B cell (primary cell): ENCODE measurements around the gene CATSPERZ. TPM values are rescaled to one million over a fixed set of nuclear protein-coding genes. Genes with fewer than 3 reads are reported as not detected.

Experiments
- ATAC-seq: fragments of 200-7000 bp; cut with Tn5 transposase; one replicate; pipeline ENCODE4 v1.10.0; 2021; ENCODE audit warnings: low read depth, mild to moderate bottlenecking, moderate number of reproducible peaks, moderate library complexity
- CTCF ChIA-PET: fragments of 350-600 bp; sonication (Branson Sonifier 250); formaldehyde crosslinking; loops from one replicate; lab custom pipeline; 2021; ENCODE audit warnings: antibody characterized with exemption, inconsistent platforms; lab: Charles Lee
- POLR2A ChIA-PET: fragments of 350-600 bp; sonication (Branson Sonifier 250); formaldehyde crosslinking; loops from one replicate; lab custom pipeline; 2021; ENCODE audit warnings: antibody characterized with exemption; lab: Charles Lee
- DNase-seq: peaks from one replicate; pipeline ENCODE4 v3.0.0; 2013
- H2AFZ ChIP-seq: 2 replicates; pipeline ENCODE4 v1.6.1; 2012; ENCODE audit warnings: mild to moderate bottlenecking, low read depth, low read length; ENCODE audit not compliant: insufficient read depth, poor library complexity, severe bottlenecking
- H3K27ac ChIP-seq, 2 donors: 1 replicate in 1 of 2; 2 replicates in 1 of 2; pipeline ENCODE4 v1.5.1; 2012 to 2013; ENCODE audit warnings: low read length in 2 of 2, mild to moderate bottlenecking in 2 of 2, moderate library complexity in 1 of 2
- H3K27me3 ChIP-seq, 4 experiments: fragments of 200-600 bp in 1 of 4; sonication (generic) in 1 of 4; replicated peaks in 1 of 4; 1 replicate in 2 of 4; 2 replicates in 2 of 4; pipeline versions ENCODE4 v1.6.1 to v1.7.0; 2013 to 2016; ENCODE audit warnings: low read length in 3 of 4, mild to moderate bottlenecking in 2 of 4, mixed read lengths in 1 of 4, moderate library complexity in 1 of 4; ENCODE audit not compliant: insufficient read depth in 4 of 4, control insufficient read depth in 3 of 4; ENCODE audit errors: control extremely low read depth in 1 of 4
- H3K36me3 ChIP-seq, 2 experiments: replicated peaks in 1 of 2; 1 replicate in 1 of 2; 2 replicates in 1 of 2; pipeline versions ENCODE4 v1.6.1 to v1.7.1; 2013; ENCODE audit warnings: low read length in 1 of 2; ENCODE audit not compliant: insufficient read depth in 2 of 2, control insufficient read depth in 1 of 2; ENCODE audit errors: control extremely low read depth in 1 of 2, extremely low read depth in 1 of 2
- H3K4me1 ChIP-seq, 2 donors: fragments of 200-600 bp in 1 of 2; sonication (generic) in 1 of 2; 1 replicate in 1 of 2; 2 replicates in 1 of 2; pipeline versions ENCODE4 v1.5.1 to v1.6.1; 2013 to 2017; ENCODE audit warnings: low read length in 2 of 2; ENCODE audit not compliant: control insufficient read depth in 2 of 2, insufficient read depth in 2 of 2
- H3K4me2 ChIP-seq: replicated peaks from 2 replicates; pipeline ENCODE3; 2012; ENCODE audit warnings: mild to moderate bottlenecking, low read depth, low read length; ENCODE audit not compliant: poor library complexity, severe bottlenecking
- H3K4me3 ChIP-seq, 5 experiments: fragments of 200-600 bp in 1 of 5; sonication (generic) in 1 of 5; 1 replicate in 3 of 5; 2 replicates in 2 of 5; pipeline versions ENCODE4 v1.5.1 to v1.7.0; 2011 to 2016; ENCODE audit warnings: low read length in 4 of 5, mild to moderate bottlenecking in 4 of 5, low read depth in 2 of 5, control low read depth in 1 of 5, moderate library complexity in 1 of 5; ENCODE audit not compliant: insufficient read depth in 1 of 5; ENCODE audit errors: control extremely low read depth in 1 of 5, extremely low read depth in 1 of 5
- H3K79me2 ChIP-seq: fragments of 200-600 bp; sonication (generic); one replicate; pipeline ENCODE4 v1.6.0; 2016; ENCODE audit warnings: low read length; ENCODE audit not compliant: control insufficient read depth, insufficient read depth
- H3K9ac ChIP-seq: fragments of 200-600 bp; sonication (generic); 2 replicates; pipeline ENCODE4 v1.6.1; 2017; ENCODE audit warnings: mild to moderate bottlenecking, low read length, moderate library complexity
- H3K9me3 ChIP-seq, 3 donors: one replicate each; pipeline versions ENCODE4 v1.6.1 to v1.7.1; 2013; ENCODE audit warnings: low read length in 2 of 3; ENCODE audit not compliant: control insufficient read depth in 2 of 3, insufficient read depth in 1 of 3; ENCODE audit errors: control extremely low read depth in 1 of 3
- H4K20me1 ChIP-seq: 2 replicates; pipeline ENCODE4 v1.6.0; 2012; ENCODE audit warnings: mild to moderate bottlenecking, low read length; ENCODE audit not compliant: insufficient read depth, control insufficient read depth, poor library complexity, severe bottlenecking
- H3K27ac Mint-ChIP-seq: one replicate; pipeline ENCODE4 v1.8.0; 2021; ENCODE audit warnings: mixed read lengths
- H3K27me3 Mint-ChIP-seq: one replicate; pipeline ENCODE4 v1.8.0; 2021; ENCODE audit warnings: mixed read lengths
- H3K4me1 Mint-ChIP-seq: one replicate; pipeline ENCODE4 v1.8.0; 2021; ENCODE audit warnings: mixed read lengths
- H3K4me3 Mint-ChIP-seq: one replicate; pipeline ENCODE4 v1.8.0; 2021; ENCODE audit warnings: mixed read lengths
- H3K9me3 Mint-ChIP-seq: one replicate; pipeline ENCODE4 v1.8.0; 2022; ENCODE audit warnings: mixed read lengths; ENCODE audit not compliant: insufficient read depth
- CTCF ChIP-seq: fragments of 200-600 bp; IDR thresholded peaks from one replicate; pipeline ENCODE4 v1.8.0; 2022; ENCODE audit warnings: antibody characterized with exemption, mild to moderate bottlenecking
- EZH2 ChIP-seq: IDR thresholded peaks from 2 replicates; pipeline ENCODE4 v1.6.1; 2012; ENCODE audit warnings: borderline replicate concordance, low read depth, mild to moderate bottlenecking, moderate library complexity, low read length; ENCODE audit not compliant: insufficient read depth, poor library complexity, severe bottlenecking
- WGBS: methylation state at CpG from one replicate; pipeline ENCODE4 v1.1.5; 2013; ENCODE audit warnings: missing lambda C conversion rate; ENCODE audit not compliant: insufficient coverage; 5-methylcytosine and 5-hydroxymethylcytosine counted together
- intact Hi-C: fragments of 100-400 bp; cut with micrococcal nuclease; formaldehyde crosslinking; loops from one replicate; pipeline ENCODE4 v1.10.0; 2022
- polyA plus RNA-seq: library from polyadenylated mRNA; depleted of rRNA; stranded (reverse); fragments of >200 nt; gene quantifications from 2 replicates; pipeline ENCODE4 v1.2.3, GENCODE V29; 2012
- total RNA-seq, 2 donors: library from RNA; stranded (reverse); fragments of 120-200 nt in 1 of 2; gene quantifications; 1 replicate in 1 of 2; 2 replicates in 1 of 2; pipeline versions ENCODE4 v1.2.3 to v1.2.4, GENCODE V29; 2013 to 2022

Gene CATSPERZ
- total and polyA plus RNA-seq, 2 donors (not counting 1 experiment from before 2014, with no cell fraction given), result 0.39 TPM; not detected in 1

- H3K9me3 Mint-ChIP-seq, result no peaks in the 10 kb centered on the region
- POLR2A ChIA-PET, result no interaction called here
- Histone ChIP-seq H3K9me3 (peaks cover 0 to 11% (median 0%) of the 10 kb centered on the region in 3 donors), H3K27ac (no peak overlapping the region), H3K4me1 (peaks cover 26 to 34% of the 10 kb centered on the region in 2 donors), H3K4me3 (no peak overlapping the region), H3K79me2 (peaks cover 21% of the 10 kb centered on the region), H3K9ac (no peak overlapping the region), H3K27me3 (peaks cover 0 to 25% (median 15%) of the 10 kb centered on the region in 4 experiments), H2AFZ (no peak overlapping the region), H3K36me3 (no peaks in the 10 kb centered on the region), H4K20me1 (peaks cover 32% of the 10 kb centered on the region), H3K4me2 (no peak overlapping the region)
- peaks cover 23% of the 10 kb centered on the region for H3K4me1 Mint-ChIP-seq
- DNase-seq (no peak), ATAC-seq (no peak)
- no peak overlapping the region for H3K27ac Mint-ChIP-seq
- TF ChIP-seq EZH2, result no peak
- CTCF ChIA-PET, result interaction anchor here (2.1 to 6.8 kb wide), 3 partner anchors 14 to 84 kb away, joined by 5 to 47 read pairs (median 8); partner anchors contain the start of gene CATSPERZ
- H3K4me3 Mint-ChIP-seq, result no peak overlapping the region
- intact Hi-C loops, result no loop called here
- WGBS, result 90% methylated on average over 8 of the region's 9 CpGs
- H3K27me3 Mint-ChIP-seq, result peaks cover 13% of the 10 kb centered on the region
These were observed 11.8 kb upstream of the CATSPERZ start for GRCh38 chr11:64288353-64288750.

GRCh38 chr11:64289002-64289564 lies 11.1 kb upstream of the CATSPERZ start:
- Histone ChIP-seq H3K9me3 (peaks cover 0 to 11% (median 0%) of the 10 kb centered on the region in 3 donors), H2AFZ (no peak overlapping the region), H3K27ac (no peak overlapping the region), H3K4me3 (no peak overlapping the region), H3K36me3 (no peaks in the 10 kb centered on the region), H3K4me2 (no peak overlapping the region), H3K27me3 (peaks cover 0 to 32% (median 20%) of the 10 kb centered on the region in 4 experiments), H3K9ac (no peak overlapping the region), H3K79me2 (peaks cover 16% of the 10 kb centered on the region), H3K4me1 (peaks cover 19 to 30% of the 10 kb centered on the region in 2 donors), H4K20me1 (peaks cover 32% of the 10 kb centered on the region)
- TF ChIP-seq EZH2 (no peak), CTCF (no peak)
- Mint-ChIP-seq H3K9me3 (no peaks in the 10 kb centered on the region), H3K27me3 (peaks cover 17% of the 10 kb centered on the region), H3K27ac (no peak overlapping the region), H3K4me3 (no peak overlapping the region), H3K4me1 (peaks cover 19% of the 10 kb centered on the region)
- POLR2A ChIA-PET, result no interaction called here
- CTCF ChIA-PET, result interaction anchor here (1.2 to 6.8 kb wide), 5 partner anchors 14 to 85 kb away, joined by 3 to 47 read pairs (median 6); partner anchors contain the start of gene CATSPERZ
- DNase-seq (no peak), ATAC-seq (no peak)
- intact Hi-C loops, result no loop called here
- WGBS, result 96% methylated on average over 12 of the region's 13 CpGs
